ENCODE results near the gene PREX1.

Gene PREX1

GRCh38 chr20:48709058-48709691 is 118.6 kb downstream of the PREX1 start:
- ATAC-seq = no peak
- no peak for TF ChIP-seq BACH2 (CRISPR knock-in tag; IDR thresholded peaks at IDR 0.05; ENCODE audit: borderline replicate concordance)
- no peak for TF ChIP-seq PPARA (CRISPR knock-in tag; IDR thresholded peaks at IDR 0.05; ENCODE audit: borderline replicate concordance)
- no peak for TF ChIP-seq TSHZ2 (CRISPR knock-in tag; IDR thresholded peaks at IDR 0.05)
- TF ChIP-seq ESRRG (CRISPR knock-in tag; IDR thresholded peaks at IDR 0.05) = no peak
- TF ChIP-seq ZFP30 (CRISPR knock-in tag; IDR thresholded peaks at IDR 0.05) = no peak
- no peak for TF ChIP-seq CREB5 (CRISPR knock-in tag; IDR thresholded peaks at IDR 0.05; ENCODE audit: low read depth)
- no peak for TF ChIP-seq GLIS3 (CRISPR knock-in tag; IDR thresholded peaks at IDR 0.05)

GRCh38 chr20:48708630-48709029 is 119.2 kb downstream of the PREX1 start:
- ATAC-seq = no peak
- TF ChIP-seq TSHZ2 (CRISPR knock-in tag; IDR thresholded peaks at IDR 0.05) = no peak
- TF ChIP-seq CSRNP3 (CRISPR knock-in tag; IDR thresholded peaks at IDR 0.05) = no peak
- no peak for TF ChIP-seq TCF4 (CRISPR knock-in tag; IDR thresholded peaks at IDR 0.05; ENCODE audit: borderline replicate concordance)
- no peak for TF ChIP-seq CREB5 (CRISPR knock-in tag; IDR thresholded peaks at IDR 0.05; ENCODE audit: low read depth)
- TF ChIP-seq PPARA (CRISPR knock-in tag; IDR thresholded peaks at IDR 0.05; ENCODE audit: borderline replicate concordance) = no peak
- TF ChIP-seq TOX (CRISPR knock-in tag; IDR thresholded peaks at IDR 0.05; ENCODE audit: borderline replicate concordance) = no peak
- TF ChIP-seq OSR1 (CRISPR knock-in tag; IDR thresholded peaks at IDR 0.05) = no peak
- no peak for TF ChIP-seq CSDC2 (CRISPR knock-in tag; IDR thresholded peaks at IDR 0.05)
- TF ChIP-seq ARNTL (CRISPR knock-in tag; IDR thresholded peaks at IDR 0.05; ENCODE audit: borderline replicate concordance, low read depth) = no peak
- TF ChIP-seq ISL1 (CRISPR knock-in tag; IDR thresholded peaks at IDR 0.05) = no peak
- no peak for TF ChIP-seq GLIS3 (CRISPR knock-in tag; IDR thresholded peaks at IDR 0.05)
- no peak for TF ChIP-seq ZFP3 (CRISPR knock-in tag; IDR thresholded peaks at IDR 0.05)
- no peak for TF ChIP-seq RARB (CRISPR knock-in tag; IDR thresholded peaks at IDR 0.05)
- no peak for TF ChIP-seq PATZ1 (CRISPR knock-in tag; IDR thresholded peaks at IDR 0.05; ENCODE audit: borderline replicate concordance)
- no peak for TF ChIP-seq SNAI2 (CRISPR knock-in tag; IDR thresholded peaks at IDR 0.05)
